ENCODE data around the gene RAB30.

GRCh38 chr11:83019888-83020579 lies 51.7 kb downstream of the RAB30 start:
- TF ChIP-seq ZNF274 (IDR thresholded peaks at IDR 0.05; ENCODE audit: low read depth, low read length) (no peak), YY1 (IDR thresholded peaks at IDR 0.05; ENCODE audit: insufficient read depth, insufficient read length) (no peak), SUZ12 (IDR thresholded peaks at IDR 0.05; ENCODE audit: extremely low read depth, insufficient read depth, insufficient read length) (no peak)

All from NT2/D1 (cell line).